PC-9 (cell line): ENCODE measurements around the gene TMEM235. TPM values are rescaled to one million over a fixed set of nuclear protein-coding genes. Genes with fewer than 3 reads are reported as not detected.

Experiments
- BruUV-seq: library from RNA; stranded (reverse); fragments of 400-500 nt; replicated peaks from 2 replicates; lab custom pipeline; 2021; lab: Mats Ljungman, UMichigan
- CTCF ChIA-PET: fragments of 300-600 bp; sonication (Branson Sonifier 250); formaldehyde crosslinking; loops from one replicate; lab custom pipeline; 2022; ENCODE audit warnings: antibody characterized with exemption; lab: Charles Lee
- POLR2A ChIA-PET: fragments of 300-600 bp; sonication (Branson Sonifier 250); formaldehyde crosslinking; loops from one replicate; lab custom pipeline; 2022; ENCODE audit warnings: antibody characterized with exemption; ENCODE audit not compliant: unreplicated experiment; lab: Charles Lee
- DNase-seq, 2 experiments: peaks; one replicate each; pipeline versions ENCODE4 v3.0.0 to v3.0.0-alpha.2; 2015 to 2022; ENCODE audit warnings: mixed read lengths in 1 of 2
- H2AFZ ChIP-seq: fragments of 200-600 bp; sonication (generic); 2 replicates; pipeline ENCODE4 v1.8.1; 2017; ENCODE audit warnings: antibody characterized with exemption
- H3F3A ChIP-seq: fragments of 200-600 bp; sonication (generic); 2 replicates; pipeline ENCODE4 v1.8.1; 2017; ENCODE audit warnings: antibody characterized with exemption, mild to moderate bottlenecking, low read depth; ENCODE audit not compliant: insufficient read depth
- H3K27ac ChIP-seq: fragments of 200-600 bp; sonication (generic); 2 replicates; pipeline ENCODE4 v1.6.1; 2016; ENCODE audit warnings: mixed run types
- H3K27me3 ChIP-seq: fragments of 200-600 bp; sonication (generic); 2 replicates; pipeline ENCODE4 v1.6.1; 2016; ENCODE audit warnings: low read depth, mixed run types; ENCODE audit not compliant: insufficient read depth
- H3K36me3 ChIP-seq: fragments of 200-600 bp; sonication (generic); 2 replicates; pipeline ENCODE4 v1.6.1; 2016; ENCODE audit warnings: low read depth, mixed run types
- H3K4me1 ChIP-seq: fragments of 200-600 bp; sonication (generic); replicated peaks from 2 replicates; pipeline ENCODE4 v1.6.1; 2016; ENCODE audit warnings: mixed run types; ENCODE audit not compliant: insufficient read depth
- H3K4me2 ChIP-seq: fragments of 200-600 bp; sonication (generic); 2 replicates; pipeline ENCODE4 v1.6.1; 2017; ENCODE audit warnings: mixed run types
- H3K4me3 ChIP-seq: fragments of 200-600 bp; sonication (generic); 2 replicates; pipeline ENCODE4 v1.6.1; 2016; ENCODE audit warnings: mixed run types
- H3K79me2 ChIP-seq: fragments of 200-600 bp; sonication (generic); 2 replicates; pipeline ENCODE4 v1.6.1; 2017; ENCODE audit warnings: low read depth, mixed run types
- H3K9me2 ChIP-seq: fragments of 200-600 bp; sonication (generic); 2 replicates; pipeline ENCODE4 v1.8.1; 2017; ENCODE audit warnings: mild to moderate bottlenecking; ENCODE audit not compliant: insufficient read depth
- H3K9me3 ChIP-seq: fragments of 200-600 bp; sonication (generic); 2 replicates; pipeline ENCODE4 v1.8.1; 2016; ENCODE audit warnings: low read depth; ENCODE audit not compliant: insufficient read depth
- H4K20me1 ChIP-seq: fragments of 200-600 bp; sonication (generic); 2 replicates; pipeline ENCODE4 v1.8.1; 2017; ENCODE audit not compliant: insufficient read depth
- EZH2 ChIP-seq: fragments of 200-600 bp; sonication (generic); IDR thresholded peaks from 2 replicates; pipeline ENCODE4 v1.8.0; 2017; ENCODE audit warnings: antibody characterized with exemption, low read depth
- intact Hi-C: fragments of 100-400 bp; cut with micrococcal nuclease; formaldehyde crosslinking; loops from one replicate; pipeline ENCODE4 v1.10.0; 2022; ENCODE audit not compliant: unreplicated experiment
- total RNA-seq: library from RNA; stranded (reverse); gene quantifications from 2 replicates; pipeline ENCODE4 v1.2.3, GENCODE V29; 2021
- TF ChIP-seq, protein P1 (sequence below): fragments of 200-600 bp; sonication (generic); conservative IDR thresholded peaks from 2 replicates; pipeline ENCODE4 v1.6.1; 2017; ENCODE audit warnings: mixed run types, antibody characterized with exemption, mild to moderate bottlenecking, moderate library complexity

TMEM235 gene
- total RNA-seq, 1 experiment from 2014 or later, result not detected

DNA sequence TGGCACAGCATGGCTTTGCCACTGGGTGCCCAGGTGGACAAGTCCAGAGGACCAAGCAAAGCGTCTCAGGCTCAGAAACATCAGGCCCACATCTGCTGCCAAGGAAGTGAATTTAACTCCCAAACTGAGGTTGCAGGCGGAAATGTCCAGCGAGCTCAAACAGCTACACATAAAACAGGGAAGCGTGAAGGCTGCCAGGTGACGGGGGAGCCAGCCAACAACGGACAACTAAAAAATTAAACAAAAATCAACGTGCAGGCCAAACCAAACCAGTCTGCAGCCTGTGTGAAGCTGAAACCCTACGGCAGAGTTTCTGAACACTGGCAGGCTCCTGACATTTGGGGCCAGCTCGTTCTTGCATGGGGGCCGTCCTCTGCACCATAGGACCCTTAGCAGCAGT is 47.1 kb upstream of the TMEM235 start:
- Histone ChIP-seq H2AFZ (no peak overlapping the region), H3K4me2 (no peak overlapping the region), H3K27me3 (no peaks in the 10 kb centered on the region), H3F3A (peaks cover 6% of the 10 kb centered on the region; the same call in 1 of the 2 replicates), H3K27ac (no peak overlapping the region), H3K79me2 (peaks cover 16% of the 10 kb centered on the region; the same call in 1 of the 2 replicates), H3K36me3 (no peaks in the 10 kb centered on the region), H3K9me2 (no peaks in the 10 kb centered on the region), H3K4me1 (peaks cover 8% of the 10 kb centered on the region), H4K20me1 (no peaks in the 10 kb centered on the region), H3K9me3 (no peaks in the 10 kb centered on the region), H3K4me3 (no peak overlapping the region)
- ChIA-PET POLR2A (no interaction called here), CTCF (no interaction called here)
- intact Hi-C loops, result no loop called here
- DNase-seq, result no peak
- TF ChIP-seq EZH2, result no peak
- BruUV-seq, result no TSS peak

DNA sequence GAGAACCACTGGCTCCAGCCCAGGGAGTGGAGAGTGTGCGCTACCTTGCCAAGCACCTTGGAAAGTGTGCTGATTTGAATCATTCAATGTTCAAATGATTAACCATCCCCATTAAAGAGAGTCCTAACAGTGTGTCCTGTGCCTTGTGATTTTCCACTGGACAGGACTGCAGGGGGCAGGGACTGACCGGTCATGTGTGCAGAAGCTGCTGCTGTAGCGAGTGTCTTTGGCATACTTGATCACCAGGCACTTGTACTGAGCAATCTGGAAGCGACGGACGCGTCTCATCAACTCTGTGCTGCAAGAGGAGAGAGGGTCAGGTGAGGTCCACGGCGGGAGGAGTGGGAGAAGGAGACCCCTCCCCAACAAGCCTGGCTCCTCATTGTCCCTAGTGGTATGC is 46.6 kb upstream of the TMEM235 start:
- peaks cover 16% of the 10 kb centered on the region; the same call in 1 of the 2 replicates for H3K79me2 ChIP-seq
- no peak overlapping the region for H3K4me3 ChIP-seq
- no peaks in the 10 kb centered on the region for H3K9me3 ChIP-seq
- ChIA-PET POLR2A (no interaction called here), CTCF (no interaction called here)
- no peak overlapping the region for H3K4me2 ChIP-seq
- H3K4me1 ChIP-seq, result peaks cover 8% of the 10 kb centered on the region
- H3F3A ChIP-seq, result peaks cover 6% of the 10 kb centered on the region; the same call in 1 of the 2 replicates
- H3K9me2 ChIP-seq, result no peaks in the 10 kb centered on the region
- no peak for DNase-seq
- no peak overlapping the region for H2AFZ ChIP-seq
- TF ChIP-seq, protein P1, sequence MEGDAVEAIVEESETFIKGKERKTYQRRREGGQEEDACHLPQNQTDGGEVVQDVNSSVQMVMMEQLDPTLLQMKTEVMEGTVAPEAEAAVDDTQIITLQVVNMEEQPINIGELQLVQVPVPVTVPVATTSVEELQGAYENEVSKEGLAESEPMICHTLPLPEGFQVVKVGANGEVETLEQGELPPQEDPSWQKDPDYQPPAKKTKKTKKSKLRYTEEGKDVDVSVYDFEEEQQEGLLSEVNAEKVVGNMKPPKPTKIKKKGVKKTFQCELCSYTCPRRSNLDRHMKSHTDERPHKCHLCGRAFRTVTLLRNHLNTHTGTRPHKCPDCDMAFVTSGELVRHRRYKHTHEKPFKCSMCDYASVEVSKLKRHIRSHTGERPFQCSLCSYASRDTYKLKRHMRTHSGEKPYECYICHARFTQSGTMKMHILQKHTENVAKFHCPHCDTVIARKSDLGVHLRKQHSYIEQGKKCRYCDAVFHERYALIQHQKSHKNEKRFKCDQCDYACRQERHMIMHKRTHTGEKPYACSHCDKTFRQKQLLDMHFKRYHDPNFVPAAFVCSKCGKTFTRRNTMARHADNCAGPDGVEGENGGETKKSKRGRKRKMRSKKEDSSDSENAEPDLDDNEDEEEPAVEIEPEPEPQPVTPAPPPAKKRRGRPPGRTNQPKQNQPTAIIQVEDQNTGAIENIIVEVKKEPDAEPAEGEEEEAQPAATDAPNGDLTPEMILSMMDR, result no peak
- TF ChIP-seq EZH2, result no peak
- no peaks in the 10 kb centered on the region for H3K27me3 ChIP-seq
- H4K20me1 ChIP-seq, result no peaks in the 10 kb centered on the region
- intact Hi-C loops, result no loop called here
- no peaks in the 10 kb centered on the region for H3K36me3 ChIP-seq
- no TSS peak for BruUV-seq
- H3K27ac ChIP-seq, result no peak overlapping the region

DNA sequence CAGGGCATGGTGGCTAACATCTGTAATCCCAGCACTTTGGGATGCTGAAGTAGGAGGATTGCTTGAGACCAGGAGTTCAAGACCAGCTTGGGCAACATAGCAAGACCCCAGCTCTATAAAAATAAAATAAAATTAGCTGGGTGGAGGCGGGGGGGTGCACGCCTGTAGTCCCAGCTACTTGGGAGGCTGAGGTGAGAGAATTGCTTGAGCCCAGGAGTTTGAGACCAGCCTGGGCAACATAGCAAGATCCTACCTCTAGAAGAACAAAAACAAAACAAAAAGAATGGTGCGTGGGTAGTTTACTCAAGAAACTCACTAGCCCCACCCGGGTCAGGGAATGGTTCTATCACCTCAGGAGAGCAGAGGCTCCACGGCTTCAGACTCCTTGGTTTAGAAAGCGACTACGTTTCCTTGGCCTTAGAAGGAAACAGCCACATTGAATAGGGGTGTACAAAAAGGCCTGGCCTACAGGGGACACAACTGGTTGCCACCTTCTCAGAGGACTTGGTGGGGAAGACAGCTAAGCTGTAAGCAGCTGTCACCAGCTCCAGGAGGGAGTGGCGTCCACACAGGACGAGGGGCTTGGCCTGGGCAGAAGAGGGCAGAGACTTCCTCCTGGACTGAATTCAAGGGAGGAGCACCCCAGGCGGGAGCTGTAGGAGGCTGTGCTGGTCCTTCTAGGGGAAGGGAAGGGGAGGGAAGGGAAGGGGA is 45.3 kb upstream of the TMEM235 start:
- Histone ChIP-seq H3K36me3 (no peaks in the 10 kb centered on the region), H3K4me1 (peaks cover 8% of the 10 kb centered on the region), H3K9me2 (no peaks in the 10 kb centered on the region), H3K4me3 (peak overlapping the region; percentile 47; the same call in 1 of the 2 replicates), H3K4me2 (peak overlapping the region; percentile 90), H3K9me3 (no peaks in the 10 kb centered on the region), H3F3A (no peaks in the 10 kb centered on the region), H3K79me2 (peaks cover 16% of the 10 kb centered on the region; the same call in 1 of the 2 replicates), H2AFZ (no peak overlapping the region), H3K27ac (no peak overlapping the region), H4K20me1 (no peaks in the 10 kb centered on the region), H3K27me3 (no peaks in the 10 kb centered on the region)
- CTCF ChIA-PET, result interaction anchor here (0.5 to 2.6 kb wide), 12 partner anchors 8 to 224 kb away, joined by 3 to 16 read pairs (median 7); partner anchors contain the start of gene SYNGR2
- POLR2A ChIA-PET, result interaction anchor here (0.5 to 2.0 kb wide), 8 partner anchors 9 to 79 kb away, joined by 3 to 17 read pairs (median 6); partner anchors contain the start of gene TMC6
- no peak for TF ChIP-seq EZH2
- TF ChIP-seq, protein P1, result no peak
- no TSS peak for BruUV-seq
- peak; percentile 57 to 70 for DNase-seq
- intact Hi-C loops, result loop anchor here (2.0 kb wide), 1 partner anchor 57 kb away; the partner anchor contains the start of gene TMC6
